ENCODE data around the gene TMEM184B.

The TMEM184B gene

DNA sequence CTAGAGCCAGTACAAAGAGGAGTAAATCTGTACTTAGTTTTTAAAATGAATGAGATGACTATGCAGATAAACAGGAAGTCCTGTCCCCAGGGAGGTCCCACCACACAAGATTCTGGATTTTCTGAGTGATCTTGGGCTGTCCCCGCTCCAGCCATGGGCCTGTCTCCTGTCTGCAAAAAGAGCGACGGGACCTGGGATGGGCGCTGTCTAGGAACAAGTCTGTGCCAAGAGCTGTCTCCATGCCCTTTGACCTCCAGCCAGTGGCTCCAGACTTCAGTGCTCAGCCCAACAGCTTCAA is 38.5 kb upstream of the TMEM184B start:
- TF ChIP-seq, protein P1, sequence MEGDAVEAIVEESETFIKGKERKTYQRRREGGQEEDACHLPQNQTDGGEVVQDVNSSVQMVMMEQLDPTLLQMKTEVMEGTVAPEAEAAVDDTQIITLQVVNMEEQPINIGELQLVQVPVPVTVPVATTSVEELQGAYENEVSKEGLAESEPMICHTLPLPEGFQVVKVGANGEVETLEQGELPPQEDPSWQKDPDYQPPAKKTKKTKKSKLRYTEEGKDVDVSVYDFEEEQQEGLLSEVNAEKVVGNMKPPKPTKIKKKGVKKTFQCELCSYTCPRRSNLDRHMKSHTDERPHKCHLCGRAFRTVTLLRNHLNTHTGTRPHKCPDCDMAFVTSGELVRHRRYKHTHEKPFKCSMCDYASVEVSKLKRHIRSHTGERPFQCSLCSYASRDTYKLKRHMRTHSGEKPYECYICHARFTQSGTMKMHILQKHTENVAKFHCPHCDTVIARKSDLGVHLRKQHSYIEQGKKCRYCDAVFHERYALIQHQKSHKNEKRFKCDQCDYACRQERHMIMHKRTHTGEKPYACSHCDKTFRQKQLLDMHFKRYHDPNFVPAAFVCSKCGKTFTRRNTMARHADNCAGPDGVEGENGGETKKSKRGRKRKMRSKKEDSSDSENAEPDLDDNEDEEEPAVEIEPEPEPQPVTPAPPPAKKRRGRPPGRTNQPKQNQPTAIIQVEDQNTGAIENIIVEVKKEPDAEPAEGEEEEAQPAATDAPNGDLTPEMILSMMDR (conservative IDR thresholded peaks at IDR 0.05; ENCODE audit: low read depth, low read length), result no peak
- H3K4me3 ChIP-seq (ENCODE audit: low read length), result no peak overlapping the region
- DNase-seq (ENCODE audit: low read depth), result no peak

DNA sequence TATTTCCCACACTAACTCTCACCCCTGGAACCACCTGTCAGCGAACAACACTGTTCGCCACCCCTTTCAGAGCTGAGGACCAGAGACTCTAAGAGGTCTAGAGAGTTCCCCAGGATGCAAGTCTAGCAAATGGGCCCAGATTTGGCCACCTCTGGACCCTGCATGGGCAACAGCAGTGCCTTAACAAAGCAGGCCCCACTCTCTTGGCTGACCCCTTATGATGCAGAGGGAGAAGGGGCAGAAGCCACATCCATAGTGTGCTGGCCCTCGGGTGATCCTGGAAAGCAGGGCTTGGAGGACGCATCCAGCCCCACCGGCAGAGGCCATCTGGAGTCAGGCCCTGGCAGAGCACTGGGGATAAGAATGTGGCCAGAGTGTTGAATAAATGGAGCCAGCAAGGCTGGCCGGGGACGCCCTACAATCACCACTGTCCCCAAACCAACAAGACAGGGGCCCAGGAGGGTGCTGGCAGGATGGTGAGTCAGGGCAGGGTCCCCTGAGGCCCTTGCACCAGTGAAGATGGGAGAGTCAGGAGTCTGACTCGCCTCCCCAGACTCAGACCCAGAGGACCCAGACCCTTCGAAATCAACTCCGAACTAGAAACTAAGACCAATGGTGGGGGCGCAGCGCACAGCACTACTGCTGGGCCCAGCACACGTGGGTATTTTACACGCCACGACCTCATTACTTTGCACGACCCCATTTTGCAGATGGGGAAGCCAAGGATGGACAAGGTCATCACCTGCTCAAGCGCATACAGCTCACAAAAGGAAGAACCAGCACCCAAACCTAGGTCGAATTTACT is 37.9 kb upstream of the TMEM184B start:
- no peak for DNase-seq (ENCODE audit: low read depth)
- H3K4me3 ChIP-seq (ENCODE audit: low read length), result no peak overlapping the region
- TF ChIP-seq, protein P1 (conservative IDR thresholded peaks at IDR 0.05; ENCODE audit: low read depth, low read length), result no peak

DNA sequence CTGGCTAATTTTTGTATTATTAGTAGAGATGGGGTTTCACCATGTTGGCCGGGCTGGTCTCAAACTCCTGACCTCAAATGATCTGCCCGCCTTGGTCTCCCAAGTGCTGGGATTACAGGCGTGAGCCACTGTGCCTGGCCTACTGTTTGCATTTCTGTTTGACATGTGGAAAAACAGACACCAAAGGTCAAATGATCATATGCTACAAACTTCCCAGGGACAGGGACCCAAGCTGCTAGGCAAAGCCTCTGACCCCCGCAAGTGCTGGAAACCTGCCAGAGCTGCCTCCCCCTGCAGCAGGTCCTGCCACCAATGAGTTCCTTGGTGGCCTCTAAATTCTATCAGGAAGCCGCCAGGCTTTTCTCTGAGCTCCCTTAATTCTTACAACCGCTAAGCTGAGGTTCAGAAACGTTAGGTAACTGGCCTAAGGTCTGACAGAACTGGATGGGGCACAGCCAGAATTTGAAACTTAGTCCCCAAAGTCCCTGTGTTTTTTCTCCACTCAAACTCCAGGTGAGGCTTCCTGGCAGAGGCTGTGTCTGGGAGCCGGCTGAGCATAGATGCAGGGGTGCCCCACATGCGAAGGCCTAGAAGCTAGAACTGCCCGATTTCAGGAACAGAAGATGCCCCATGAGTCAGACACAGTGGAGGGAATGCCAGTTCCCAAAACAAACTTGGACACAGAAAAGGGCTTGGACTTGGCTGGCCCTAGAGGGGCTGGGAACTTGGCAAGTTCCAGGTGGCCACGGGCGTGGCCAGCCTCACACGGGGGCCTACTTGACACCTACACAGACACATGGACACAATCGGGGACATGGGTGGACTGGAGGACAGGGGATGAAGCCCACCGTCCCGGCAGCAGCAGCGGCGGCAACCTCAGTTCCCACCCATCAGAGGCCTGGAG is 37.1 kb upstream of the TMEM184B start:
- H3K4me3 ChIP-seq (ENCODE audit: low read length), result no peak overlapping the region
- no peak for DNase-seq (ENCODE audit: low read depth)
- TF ChIP-seq, protein P1 (conservative IDR thresholded peaks at IDR 0.05; ENCODE audit: low read depth, low read length), result no peak

DNA sequence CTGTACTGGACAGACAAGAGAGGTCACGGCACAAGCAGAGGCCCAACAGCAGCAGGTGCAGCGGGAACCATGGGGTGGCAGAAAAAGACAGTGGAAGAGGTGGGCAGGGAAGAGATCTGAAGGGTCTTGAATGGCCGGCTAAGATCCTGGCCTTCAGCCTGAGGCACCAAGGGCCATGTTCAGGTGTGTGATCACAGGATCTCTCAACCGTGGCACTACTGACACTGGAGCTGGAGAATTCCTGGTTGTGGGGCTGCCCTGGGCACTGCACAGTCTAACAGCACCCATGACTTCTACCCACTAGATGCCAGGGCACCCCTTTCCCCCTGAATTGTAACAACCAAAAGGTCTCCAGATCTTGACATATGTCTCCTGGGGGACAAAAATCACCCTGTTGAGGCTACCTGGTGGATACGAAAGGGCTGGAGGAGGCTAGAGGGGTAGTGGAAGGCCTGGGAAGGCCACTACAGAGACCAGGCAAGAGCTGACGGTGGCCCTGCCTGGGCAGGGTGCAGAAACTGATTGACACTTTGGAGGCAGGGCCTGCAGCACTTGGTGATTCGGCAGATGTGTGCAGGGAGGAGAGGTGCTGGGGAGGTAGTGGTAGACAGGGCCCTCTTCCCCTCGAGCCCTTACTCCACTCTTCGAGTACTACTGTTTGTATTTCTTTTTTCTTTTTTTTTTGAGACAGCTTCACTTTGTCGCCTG is 36.1 kb upstream of the TMEM184B start:
- no peak overlapping the region for H3K4me3 ChIP-seq (ENCODE audit: low read length)
- DNase-seq (ENCODE audit: low read depth), result no peak
- TF ChIP-seq, protein P1 (conservative IDR thresholded peaks at IDR 0.05; ENCODE audit: low read depth, low read length), result no peak

DNA sequence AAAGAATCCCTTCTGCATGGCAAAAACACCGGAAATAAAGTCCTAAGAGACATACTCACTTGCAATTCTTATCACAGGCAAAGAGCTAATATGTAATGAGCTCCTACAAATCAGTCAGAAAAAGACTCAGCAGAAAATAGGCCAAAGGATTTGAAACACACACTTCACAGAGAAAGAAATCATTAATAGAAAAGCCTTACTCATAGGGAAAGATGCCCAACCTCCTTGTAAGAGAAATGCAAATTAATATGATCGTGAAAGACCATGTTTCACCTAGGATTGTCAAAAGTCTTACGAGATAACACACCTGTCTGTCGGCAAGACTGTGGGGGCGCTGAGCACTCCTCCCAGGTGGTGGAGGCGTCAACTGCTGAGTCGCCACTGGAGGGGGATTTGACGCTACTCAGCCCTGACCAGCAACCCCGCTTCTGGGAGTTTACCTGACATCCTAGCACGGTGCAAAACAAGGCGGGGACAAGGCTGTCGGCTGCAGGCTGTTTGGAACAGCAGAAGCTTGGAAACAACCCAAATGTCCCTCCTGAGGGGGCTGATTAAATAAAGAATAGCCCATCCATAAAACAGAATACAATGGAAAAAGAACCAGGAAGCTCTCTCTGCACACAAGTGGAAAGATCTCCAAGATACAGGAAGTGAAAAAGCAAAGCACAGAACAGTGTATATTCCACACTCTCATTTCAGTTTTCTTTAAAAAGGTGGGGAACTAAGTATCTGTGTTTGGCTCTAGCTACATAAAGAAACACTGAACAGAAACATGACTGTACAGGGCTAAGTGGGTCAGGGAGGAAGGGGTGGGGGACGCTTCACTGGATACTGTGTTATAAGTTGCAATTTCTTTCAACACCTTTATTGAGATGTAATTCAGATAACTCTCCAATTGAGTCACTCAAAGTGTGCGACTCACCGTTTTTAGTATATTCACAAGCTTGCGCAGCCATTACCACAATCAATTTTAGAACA is 33.0 kb upstream of the TMEM184B start:
- H3K4me3 ChIP-seq (ENCODE audit: low read length), result no peak overlapping the region
- TF ChIP-seq, protein P1 (conservative IDR thresholded peaks at IDR 0.05; ENCODE audit: low read depth, low read length), result peak; percentile 17
- no peak for DNase-seq (ENCODE audit: low read depth)

- TF ChIP-seq, protein P1 (conservative IDR thresholded peaks at IDR 0.05; ENCODE audit: low read depth, low read length), result peak; percentile 20
- no peak for DNase-seq (ENCODE audit: low read depth)
- H3K4me3 ChIP-seq (ENCODE audit: low read length), result no peak overlapping the region
These were observed 31.7 kb upstream of the TMEM184B start for GRCh38 chr22:38304526-38304925.

All from retinal pigment epithelial cell (primary cell).